Neural cell (in vitro differentiated cells): ENCODE measurements around the gene MRPL21. TPM values are rescaled to one million over a fixed set of nuclear protein-coding genes. Genes with fewer than 3 reads are reported as not detected.

ENCODE experiments used
- H2AFZ ChIP-seq: fragments of 200-600, 300-800 bp; sonication (generic), shearing (Covaris generic); 2 replicates; pipeline ENCODE4 v1.6.0; 2014; ENCODE audit warnings: low read depth, mild to moderate bottlenecking, antibody characterized with exemption, low read length, moderate library complexity
- H3F3A ChIP-seq: fragments of 200-600 bp; shearing (Covaris generic); 2 replicates; pipeline ENCODE4 v1.6.1; 2016; ENCODE audit warnings: mild to moderate bottlenecking, moderate library complexity, mixed read lengths, antibody characterized with exemption, low read length; ENCODE audit not compliant: insufficient read depth, poor library complexity, severe bottlenecking
- H3K27ac ChIP-seq: fragments of 200-600, 300-800 bp; sonication (generic), shearing (Covaris generic); 2 replicates; pipeline ENCODE4 v1.5.1; 2014; ENCODE audit warnings: mild to moderate bottlenecking, low read length, moderate library complexity
- H3K27me3 ChIP-seq: fragments of 300-800, 200-600 bp; sonication (generic), shearing (Covaris generic); 2 replicates; pipeline ENCODE4 v1.6.0; 2014; ENCODE audit warnings: mild to moderate bottlenecking, low read depth, low read length, moderate library complexity; ENCODE audit not compliant: insufficient read depth
- H3K36me3 ChIP-seq: fragments of 300-800, 200-600 bp; sonication (generic), shearing (Covaris generic); 2 replicates; pipeline ENCODE4 v1.5.1; 2014; ENCODE audit warnings: mild to moderate bottlenecking, antibody characterized with exemption, low read length, moderate library complexity; ENCODE audit not compliant: insufficient read depth
- H3K4me2 ChIP-seq: fragments of 300-800, 200-600 bp; sonication (generic), shearing (Covaris generic); 2 replicates; pipeline ENCODE4 v1.6.0; 2014; ENCODE audit warnings: mild to moderate bottlenecking, low read length
- H3K4me3 ChIP-seq: fragments of 300-800, 200-600 bp; sonication (generic), shearing (Covaris generic); 2 replicates; pipeline ENCODE4 v1.5.1; 2014; ENCODE audit warnings: mild to moderate bottlenecking, low read length, moderate library complexity
- H3K79me2 ChIP-seq: fragments of 200-600 bp; shearing (Covaris generic); replicated peaks from 2 replicates; pipeline ENCODE4 v1.6.0; 2014; ENCODE audit warnings: mild to moderate bottlenecking, low read length, moderate library complexity; ENCODE audit not compliant: insufficient read depth
- H3K9ac ChIP-seq: fragments of 300-800, 200-600 bp; sonication (generic), shearing (Covaris generic); 2 replicates; pipeline ENCODE4 v1.6.1; 2016; ENCODE audit warnings: mild to moderate bottlenecking, low read length, mixed read lengths
- H3K9me2 ChIP-seq: fragments of 200-600 bp; shearing (Covaris generic); 2 replicates; pipeline ENCODE4 v1.6.1; 2016; ENCODE audit warnings: mild to moderate bottlenecking, low read length, mixed read lengths; ENCODE audit not compliant: insufficient read depth
- H3K9me3 ChIP-seq: fragments of 200-600, 300-800 bp; sonication (generic), shearing (Covaris generic); 2 replicates; pipeline ENCODE4 v1.6.1; 2016; ENCODE audit warnings: mild to moderate bottlenecking, mixed run types, low read length, moderate library complexity, mixed read lengths
- H4K20me1 ChIP-seq: fragments of 200-600 bp; shearing (Covaris generic); 2 replicates; pipeline ENCODE4 v1.6.1; 2016; ENCODE audit warnings: mild to moderate bottlenecking, mixed run types; ENCODE audit not compliant: insufficient read depth
- CTCF ChIP-seq: fragments of 450-650 bp; IDR thresholded peaks from 2 replicates; pipeline ENCODE4 v1.5.1; 2014; ENCODE audit warnings: antibody characterized with exemption, mild to moderate bottlenecking, moderate library complexity; ENCODE audit not compliant: poor library complexity, severe bottlenecking
- EP300 ChIP-seq: fragments of 450-650 bp; conservative IDR thresholded peaks from 2 replicates; pipeline ENCODE4 v1.6.1; 2014; ENCODE audit warnings: antibody characterized with exemption, mild to moderate bottlenecking, moderate library complexity; ENCODE audit not compliant: poor library complexity, severe bottlenecking
- EZH2 ChIP-seq: fragments of 200-600, 300-800 bp; shearing (Covaris generic), sonication (generic); IDR thresholded peaks from 2 replicates; pipeline ENCODE4 v1.6.1; 2014; ENCODE audit warnings: antibody characterized with exemption, low read length, borderline replicate concordance, mild to moderate bottlenecking; ENCODE audit not compliant: insufficient read depth, poor library complexity, severe bottlenecking
- MXI1 ChIP-seq: fragments of 450-650 bp; conservative IDR thresholded peaks from 2 replicates; pipeline ENCODE4 v1.6.1; 2014; ENCODE audit warnings: antibody characterized with exemption, mild to moderate bottlenecking; ENCODE audit not compliant: poor library complexity, severe bottlenecking
- POLR2AphosphoS5 ChIP-seq: IDR thresholded peaks from 2 replicates; pipeline ENCODE4 v1.6.1; 2012
- RAD21 ChIP-seq: fragments of 450-650 bp; conservative IDR thresholded peaks from 2 replicates; pipeline ENCODE4 v1.6.1; 2014; ENCODE audit warnings: antibody characterized with exemption, mild to moderate bottlenecking, moderate library complexity
- REST ChIP-seq: IDR thresholded peaks from 2 replicates; pipeline ENCODE4 v1.6.1; 2012; ENCODE audit warnings: borderline replicate concordance
- SMC3 ChIP-seq: fragments of 450-650 bp; conservative IDR thresholded peaks from 2 replicates; pipeline ENCODE4 v1.6.1; 2014; ENCODE audit warnings: antibody characterized with exemption, mild to moderate bottlenecking, moderate library complexity; ENCODE audit not compliant: poor library complexity
- TAF1 ChIP-seq: IDR thresholded peaks from 2 replicates; pipeline ENCODE4 v1.6.1; 2012; ENCODE audit warnings: low read depth
- polyA plus RNA-seq: library from polyadenylated mRNA; depleted of rRNA; stranded (reverse); fragments of >200 nt; gene quantifications from 2 replicates; pipeline ENCODE4 v1.2.3, GENCODE V29; 2014

MRPL21 gene
- polyA plus RNA-seq, 1 donor from 2014 or later, result 139 TPM

GRCh38 chr11:68865241-68865640 lies 38.4 kb downstream of the MRPL21 start:
- Histone ChIP-seq H3K27me3 (no peaks in the 10 kb centered on the region), H3K4me3 (no peak overlapping the region), H3K79me2 (no peaks in the 10 kb centered on the region), H3K36me3 (no peaks in the 10 kb centered on the region), H3K27ac (no peak overlapping the region), H3K4me2 (no peak overlapping the region), H3K9me2 (no peaks in the 10 kb centered on the region), H3K9ac (no peak overlapping the region), H2AFZ (no peak overlapping the region), H3K9me3 (peaks cover 3% of the 10 kb centered on the region), H3F3A (no peaks in the 10 kb centered on the region), H4K20me1 (no peaks in the 10 kb centered on the region)
- no peak for TF ChIP-seq POLR2AphosphoS5
- TF ChIP-seq EZH2, result no peak
- TF ChIP-seq REST, result no peak
- TF ChIP-seq RAD21, result no peak
- TF ChIP-seq CTCF, result no peak
- no peak for TF ChIP-seq EP300
- TF ChIP-seq TAF1, result no peak
- no peak for TF ChIP-seq SMC3
- TF ChIP-seq MXI1, result no peak

- no peaks in the 10 kb centered on the region for H3K9me2 ChIP-seq
- H2AFZ ChIP-seq, result no peak overlapping the region
- no peaks in the 10 kb centered on the region for H3K27me3 ChIP-seq
These were observed 39.9 kb downstream of the MRPL21 start for GRCh38 chr11:68863553-68864265.

More at GRCh38 chr11:68863553-68864265, 39.9 kb downstream of the MRPL21 start:
- H3K9me3 ChIP-seq, result peaks cover 3% of the 10 kb centered on the region
- no peak overlapping the region for H3K4me2 ChIP-seq
- no peaks in the 10 kb centered on the region for H4K20me1 ChIP-seq
- H3K4me3 ChIP-seq, result no peak overlapping the region
- no peak overlapping the region for H3K9ac ChIP-seq
- TF ChIP-seq MXI1 (no peak), REST (no peak), SMC3 (no peak), EZH2 (no peak), CTCF (no peak), EP300 (no peak), RAD21 (no peak), TAF1 (no peak), POLR2AphosphoS5 (no peak)
- H3K79me2 ChIP-seq, result no peaks in the 10 kb centered on the region
- no peaks in the 10 kb centered on the region for H3K36me3 ChIP-seq
- no peaks in the 10 kb centered on the region for H3F3A ChIP-seq
- no peak overlapping the region for H3K27ac ChIP-seq
